OCI-LY7 (cell line): ENCODE data around the gene SIPA1L3.

ENCODE experiments used
- CTCF ChIP-seq: fragments of 200-600 bp; sonication (generic); conservative IDR thresholded peaks from 2 replicates; pipeline ENCODE4 v1.5.1; 2014; ENCODE audit warnings: mild to moderate bottlenecking, antibody characterized with exemption, low read length, moderate library complexity, mixed read lengths
- EZH2phosphoT487 ChIP-seq: fragments of 200-600 bp; sonication (generic); IDR thresholded peaks from 2 replicates; pipeline ENCODE4 v1.6.1; 2018; ENCODE audit warnings: low read depth, borderline replicate concordance, mild to moderate bottlenecking, mixed run types, antibody characterized with exemption, low read length, moderate library complexity, mixed read lengths

DNA sequence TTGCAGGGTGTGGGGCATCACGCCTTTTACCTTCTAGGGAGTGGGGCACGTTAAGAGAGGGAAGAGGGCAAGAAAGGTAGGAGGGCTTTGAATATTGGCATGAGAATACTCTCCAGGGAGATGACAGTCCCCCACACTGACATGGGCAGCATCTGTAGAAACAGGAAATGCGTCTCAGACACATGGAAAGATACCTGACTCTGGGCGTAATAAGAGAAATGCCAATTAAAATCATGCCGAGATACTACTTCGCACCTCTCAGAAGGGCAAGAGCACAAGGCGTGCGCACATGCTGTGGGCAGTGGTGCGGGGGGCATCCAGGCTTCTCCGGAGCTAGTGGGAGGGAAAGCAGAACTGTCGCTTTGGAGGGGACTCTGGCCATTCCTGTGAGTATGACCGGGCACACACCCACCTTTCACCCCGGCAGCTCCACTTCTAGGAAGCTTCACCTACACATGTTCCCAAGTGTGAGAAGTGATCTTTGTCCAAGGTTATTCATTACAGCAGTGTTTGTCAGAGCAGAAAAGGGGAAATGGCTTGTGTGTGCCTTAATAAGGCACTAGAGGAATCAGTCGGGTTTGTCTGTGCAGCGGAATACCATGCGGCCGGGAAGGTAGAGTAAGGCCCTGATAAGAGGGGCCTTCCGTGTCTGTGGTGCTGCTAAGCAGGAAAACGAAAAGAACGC, 99.5 kb downstream of the SIPA1L3 start:
- TF ChIP-seq EZH2phosphoT487: no peak
- no peak for TF ChIP-seq CTCF
